Inflammatory macrophage treated with lipopolysaccharide for 1 hour (primary cell): ENCODE measurements around the gene CFAP58.
A peak's percentile ranks its signal among the peaks of the same experiment; 100 is the strongest.
"Not testable (repeated sequence)": the region's sequence is repeated elsewhere in the genome, so short reads cannot be mapped to it uniquely, and the experiment has no call there.

Source experiments
- DNase-seq, 2 donors: peaks; one replicate each; pipeline ENCODE4 v3.0.0-alpha.2; 2020 to 2022

The CFAP58 gene

DNA sequence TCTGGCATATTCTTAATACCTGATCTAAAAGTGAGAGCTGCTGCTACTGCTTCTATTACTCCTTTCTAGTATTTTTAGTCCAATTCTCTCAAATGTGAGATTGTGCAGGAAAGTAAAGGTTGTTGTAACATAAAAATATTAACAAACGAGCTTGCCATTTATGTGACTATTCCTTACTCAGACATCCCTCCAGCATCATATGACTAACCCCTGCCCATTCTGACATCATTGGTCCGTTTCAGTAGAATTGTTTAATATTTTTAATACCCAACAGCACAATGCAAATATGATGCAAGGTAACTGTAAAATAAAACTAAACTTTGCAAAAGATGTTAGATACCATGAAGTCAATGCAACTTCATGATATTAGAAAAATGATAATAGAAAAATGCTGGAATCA lies 83.6 kb downstream of the CFAP58 start:
- DNase-seq = no peak

DNA sequence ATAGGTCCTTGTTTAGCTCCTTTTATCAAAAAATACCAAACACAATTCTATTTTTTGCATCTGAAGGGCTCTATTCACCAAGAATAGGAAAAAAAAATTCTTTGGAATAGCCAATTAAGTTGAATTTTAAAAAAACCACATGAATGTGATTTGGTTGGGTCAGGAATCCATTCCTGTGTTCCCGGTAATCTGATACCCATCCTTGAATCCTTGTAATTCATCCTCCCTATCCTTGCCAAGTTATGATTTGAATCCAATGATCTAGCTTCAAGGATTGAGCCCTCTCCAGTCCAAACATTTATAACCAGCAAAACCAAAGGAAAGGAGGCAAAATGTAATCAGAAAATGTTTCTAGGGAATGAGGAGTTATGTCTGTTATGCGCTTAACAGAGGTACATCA lies 86.6 kb downstream of the CFAP58 start:
- no peak for DNase-seq

DNA sequence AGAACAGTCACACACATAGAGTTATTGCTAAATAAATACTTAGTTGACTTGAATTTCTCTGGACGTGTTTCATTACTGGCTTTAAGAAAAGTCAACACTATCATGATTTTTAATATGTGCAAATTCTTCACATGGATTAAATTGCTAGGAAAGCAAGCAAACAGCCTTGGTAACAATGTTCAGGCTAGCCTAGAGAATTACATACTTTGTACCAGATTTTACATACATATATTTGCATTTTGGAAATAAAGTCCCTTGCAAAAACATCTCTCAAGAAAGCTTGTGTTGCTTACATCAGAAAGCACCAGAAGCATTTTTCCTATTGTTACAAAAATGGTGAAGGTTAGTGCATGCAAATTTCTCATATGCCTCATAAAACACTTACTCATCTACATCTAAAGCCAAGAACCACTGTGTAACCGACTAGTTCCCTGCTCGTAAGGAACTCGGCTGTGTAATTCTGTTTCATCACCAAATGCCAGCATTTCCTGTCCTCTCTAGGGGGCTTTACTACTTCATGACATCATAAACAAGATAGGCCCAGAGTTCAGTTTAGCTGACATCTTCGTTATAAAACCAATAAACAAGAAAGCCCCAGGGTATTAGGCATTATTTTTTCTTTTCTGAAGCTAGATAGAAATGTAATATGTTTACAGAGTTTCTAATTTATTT lies 87.8 kb downstream of the CFAP58 start:
- DNase-seq = peak; percentile 55 to 62

DNA sequence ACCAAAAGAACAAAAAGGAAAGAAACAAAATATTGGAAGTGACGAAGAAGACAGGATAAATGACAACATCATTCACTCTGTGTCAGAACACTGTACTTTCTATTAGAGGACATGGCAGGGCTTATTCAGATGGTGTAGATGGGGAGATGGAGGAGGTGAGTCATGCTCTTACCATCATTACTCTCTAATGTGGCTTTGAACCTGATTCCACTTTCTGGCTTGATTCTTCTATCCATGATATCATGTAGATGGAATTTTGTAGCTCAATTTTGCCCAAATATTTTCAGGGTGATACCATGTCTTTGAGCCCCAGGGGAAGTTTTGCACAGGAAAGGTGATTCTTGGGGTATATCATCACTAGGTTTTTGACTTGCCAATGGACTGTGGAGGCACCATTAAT lies 91.7 kb downstream of the CFAP58 start:
- no peak for DNase-seq

DNA sequence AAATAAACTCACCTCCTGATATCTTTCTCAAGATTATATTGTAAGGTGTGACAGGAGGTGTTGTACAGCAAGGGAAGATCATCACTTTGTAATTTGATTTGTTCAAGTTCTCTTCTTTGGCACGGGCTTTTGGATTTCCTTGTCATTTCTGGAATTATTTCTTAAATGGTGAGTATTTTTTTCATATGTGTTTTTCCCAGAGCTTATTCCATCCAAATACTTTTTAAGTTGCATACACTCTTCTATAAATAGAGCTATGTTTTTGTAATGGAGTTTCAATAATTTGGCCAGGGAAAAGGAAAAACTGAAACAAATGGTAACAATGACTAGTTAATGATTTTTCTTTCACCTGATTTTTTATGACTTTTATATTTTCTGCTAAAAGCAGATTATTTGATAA lies 92.5 kb downstream of the CFAP58 start:
- DNase-seq = no peak

DNA sequence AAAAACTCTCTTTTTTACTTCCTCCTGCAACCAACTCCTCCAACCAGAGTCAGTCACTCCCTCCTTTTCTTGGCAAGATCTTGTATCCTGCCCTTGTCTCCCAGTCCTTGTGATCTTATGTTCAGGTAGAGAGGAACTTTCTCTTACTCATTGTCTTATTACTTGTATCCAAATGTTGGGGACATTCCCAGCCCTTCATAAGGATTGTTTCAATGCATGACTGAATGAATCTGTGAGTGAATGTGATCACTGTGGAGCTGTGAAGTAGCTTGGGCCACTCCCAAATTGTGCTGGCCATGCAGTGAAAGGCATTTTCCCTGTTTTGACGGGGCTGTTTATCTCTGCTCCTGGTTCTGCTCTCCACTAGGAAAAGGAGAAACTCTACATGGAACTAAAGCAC lies 93.7 kb downstream of the CFAP58 start:
- no peak for DNase-seq

DNA sequence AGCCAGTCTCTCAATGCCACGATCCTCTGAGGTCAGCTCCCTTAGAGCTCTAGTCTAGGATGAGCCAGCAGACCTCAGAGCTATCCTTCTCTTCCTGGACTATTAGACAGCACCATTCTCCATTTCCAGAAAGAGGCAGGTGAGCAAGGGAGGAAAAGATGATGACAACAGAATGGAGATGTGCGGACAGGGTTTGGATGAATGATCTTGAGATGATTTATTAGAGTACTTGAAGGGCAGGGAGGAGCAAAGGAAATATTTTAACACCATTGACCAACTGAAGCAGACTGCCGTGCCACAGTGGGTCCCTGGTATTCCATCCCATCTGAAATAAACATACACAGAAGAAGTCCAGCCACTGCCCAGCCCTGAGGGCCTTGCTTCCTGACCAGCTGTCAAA lies 94.3 kb downstream of the CFAP58 start:
- no peak for DNase-seq

DNA sequence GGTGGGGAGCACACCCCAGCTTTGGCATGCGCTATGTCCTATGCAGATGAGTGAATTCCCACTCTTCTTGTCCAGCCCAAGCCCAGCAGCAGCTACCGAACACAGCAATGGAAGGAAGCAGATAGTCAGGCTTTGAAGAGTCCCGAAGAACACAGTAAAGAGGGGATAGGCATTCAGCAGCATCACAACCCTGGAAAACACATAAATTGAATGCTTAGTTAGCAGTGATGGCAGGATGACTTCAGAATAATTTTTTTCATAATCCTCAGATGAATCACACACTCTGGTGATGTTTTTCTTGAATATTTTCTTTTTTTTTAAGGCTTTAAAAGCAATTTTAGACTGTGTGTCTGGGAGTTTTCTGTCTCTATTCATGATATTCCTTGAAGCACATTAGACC lies 95.8 kb downstream of the CFAP58 start:
- DNase-seq = no peak

DNA sequence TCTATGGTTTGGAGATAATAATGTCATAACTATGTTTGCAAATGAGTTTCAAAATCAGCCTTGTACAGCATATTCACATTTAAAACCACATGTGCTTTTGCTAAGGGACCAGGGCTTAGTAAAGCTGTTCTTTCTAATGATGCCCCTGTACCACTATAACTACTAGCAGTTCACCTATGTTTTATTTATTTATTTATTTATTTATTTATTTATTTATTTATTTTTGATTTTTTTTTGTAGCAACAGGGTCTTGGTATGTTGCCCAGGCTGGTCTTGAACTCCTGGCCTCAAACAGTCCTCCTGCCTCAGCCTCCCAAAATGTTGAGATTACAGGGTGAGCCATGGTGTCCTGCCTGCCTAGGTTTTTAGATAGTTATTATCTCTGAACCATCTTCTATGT lies 96.9 kb downstream of the CFAP58 start:
- DNase-seq = no peak

DNA sequence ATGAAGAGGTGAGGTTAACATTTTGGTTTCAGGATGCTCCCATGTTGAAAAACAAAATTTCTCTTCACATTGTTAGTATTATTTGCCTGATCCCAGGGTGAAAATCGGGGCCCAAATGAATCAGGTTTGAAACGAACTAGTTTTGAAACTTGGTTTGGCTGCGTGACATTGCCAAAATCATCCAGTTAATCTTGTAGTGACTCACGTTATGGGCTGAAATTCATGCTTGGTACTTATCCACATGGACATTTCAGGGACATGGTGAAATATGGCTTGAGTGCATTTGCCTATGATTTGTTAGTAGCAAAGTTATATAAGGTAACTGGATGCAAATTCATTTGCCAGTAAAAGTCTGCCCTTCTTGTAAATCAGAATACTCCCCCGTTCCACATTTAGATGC lies 97.3 kb downstream of the CFAP58 start:
- no peak for DNase-seq

DNA sequence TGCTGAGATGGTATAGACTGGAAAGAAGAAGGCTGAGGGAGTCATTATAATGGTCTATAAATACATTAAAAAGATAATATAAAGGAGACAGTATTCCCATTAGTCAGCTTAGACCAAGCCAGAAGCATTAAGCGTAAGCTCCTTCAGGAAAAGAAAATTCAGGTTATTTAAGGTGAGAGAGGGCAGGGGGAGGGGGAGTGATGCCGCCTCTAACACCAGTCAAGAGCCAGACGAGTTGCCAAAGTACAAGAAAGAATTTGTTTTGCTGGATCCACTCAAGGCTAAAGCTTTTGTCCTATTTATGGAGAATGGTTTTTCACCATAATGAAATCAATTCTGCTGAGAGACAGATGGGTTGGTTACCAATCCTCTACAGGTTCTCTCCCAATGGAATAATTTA lies 99.3 kb downstream of the CFAP58 start:
- DNase-seq = no peak

DNA sequence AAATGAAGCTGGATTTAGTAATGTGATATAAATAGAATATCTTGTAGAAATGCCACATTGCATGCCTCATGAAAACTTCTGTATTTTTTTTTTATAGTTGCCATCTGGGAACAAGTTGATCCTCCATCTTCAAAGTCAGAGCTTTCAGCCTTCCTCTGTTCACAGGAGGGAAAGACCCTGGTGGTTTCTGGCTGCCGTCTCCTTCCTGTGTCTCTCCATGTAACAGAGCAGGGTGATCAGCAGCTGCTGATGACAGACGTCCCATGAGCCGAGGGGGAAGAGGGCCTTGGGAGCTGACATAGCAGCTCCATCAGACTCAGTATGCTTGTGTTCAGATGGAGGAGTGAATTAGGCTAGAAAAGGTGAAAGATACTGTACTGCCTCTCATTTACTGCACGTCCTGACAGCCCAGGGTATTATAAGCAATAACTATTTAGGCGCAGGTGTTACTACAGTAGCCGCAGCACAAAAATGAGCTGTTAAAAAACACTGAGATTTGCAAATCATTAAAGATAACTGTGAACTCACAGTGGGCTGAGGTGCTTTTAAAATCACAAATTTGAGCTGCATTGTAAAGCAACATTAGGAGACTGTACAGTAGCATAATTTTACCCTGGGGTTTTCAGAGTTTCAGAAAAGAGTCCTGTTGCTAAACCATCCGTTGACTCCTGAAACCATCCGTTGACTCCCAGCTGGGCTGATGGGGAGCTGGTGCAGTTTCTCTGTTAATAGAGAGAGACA lies 103.3 kb downstream of the CFAP58 start:
- DNase-seq = peak in 1 of 2 donors; percentile 22

DNA sequence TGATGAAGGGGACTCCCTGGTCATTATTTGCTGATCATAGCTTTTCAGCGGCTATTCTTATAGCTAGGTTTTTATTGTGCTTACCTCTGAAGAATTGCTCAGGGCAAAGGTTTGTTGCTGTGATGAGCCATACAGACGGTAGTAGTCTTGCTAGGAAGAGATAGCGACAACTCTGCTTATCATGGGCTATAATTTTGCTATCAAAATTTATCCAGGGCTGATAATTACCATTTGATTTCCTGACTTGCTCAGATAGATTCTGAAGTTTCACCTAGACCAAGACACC lies 103.9 kb downstream of the CFAP58 start:
- no peak for DNase-seq

DNA sequence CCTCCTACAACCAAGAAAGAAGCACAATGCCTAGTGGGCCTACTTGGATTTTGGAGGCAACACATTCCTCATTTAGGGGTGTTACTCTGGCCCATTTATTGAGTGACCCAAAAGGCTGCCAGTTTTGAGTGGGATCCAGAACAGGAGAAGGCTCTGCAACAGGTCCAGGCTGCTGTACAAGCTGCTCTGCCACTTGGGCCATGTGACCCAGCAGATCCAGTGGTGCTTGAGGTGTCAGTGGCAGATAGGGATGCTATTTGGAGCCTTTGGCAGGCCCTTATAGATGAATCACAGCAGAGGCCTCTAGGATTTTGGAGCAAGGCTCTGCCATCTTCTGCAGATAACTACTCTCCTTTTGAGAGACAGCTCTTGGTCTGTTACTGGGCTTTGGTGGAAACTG lies 111.9 kb downstream of the CFAP58 start:
- not testable (repeated sequence) for DNase-seq

DNA sequence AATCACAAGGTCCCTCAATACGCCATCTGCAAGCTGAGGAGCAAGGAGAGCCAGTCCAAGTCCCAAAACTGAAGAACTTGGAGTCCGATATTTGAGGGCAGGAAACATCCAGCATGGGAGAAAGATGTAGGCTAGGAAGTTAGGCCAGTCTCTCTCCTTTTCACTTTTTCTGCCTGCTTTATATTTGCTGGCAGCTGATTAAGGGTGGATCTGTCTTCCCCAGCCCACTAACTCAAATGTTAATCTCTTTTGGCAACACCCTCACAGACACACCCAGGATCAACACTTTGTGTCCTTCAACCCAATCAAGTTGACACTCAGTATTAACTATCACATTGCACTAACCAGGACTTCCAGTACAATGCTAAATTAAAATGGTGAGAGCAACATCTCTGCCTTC lies 115.2 kb downstream of the CFAP58 start:
- DNase-seq = not testable (repeated sequence)

DNA sequence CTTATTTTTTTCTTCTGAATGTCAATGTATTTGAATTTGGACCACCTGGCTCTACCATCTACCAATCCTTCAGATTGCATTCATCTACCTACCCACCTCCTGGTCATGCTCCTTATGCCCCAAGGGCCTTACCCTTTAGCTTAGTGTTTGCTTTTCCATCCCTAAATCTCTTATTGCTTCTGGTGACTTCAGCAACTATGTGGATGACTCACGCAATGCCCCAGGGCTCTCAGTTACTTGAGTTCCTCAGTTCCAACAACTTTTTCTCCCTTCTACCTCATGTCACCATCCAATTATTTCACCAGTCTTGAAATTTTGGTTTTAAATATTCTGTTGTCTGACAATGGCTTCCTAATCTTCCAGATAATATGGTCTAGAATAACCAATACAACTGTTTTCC lies 118.9 kb downstream of the CFAP58 start:
- no peak for DNase-seq

DNA sequence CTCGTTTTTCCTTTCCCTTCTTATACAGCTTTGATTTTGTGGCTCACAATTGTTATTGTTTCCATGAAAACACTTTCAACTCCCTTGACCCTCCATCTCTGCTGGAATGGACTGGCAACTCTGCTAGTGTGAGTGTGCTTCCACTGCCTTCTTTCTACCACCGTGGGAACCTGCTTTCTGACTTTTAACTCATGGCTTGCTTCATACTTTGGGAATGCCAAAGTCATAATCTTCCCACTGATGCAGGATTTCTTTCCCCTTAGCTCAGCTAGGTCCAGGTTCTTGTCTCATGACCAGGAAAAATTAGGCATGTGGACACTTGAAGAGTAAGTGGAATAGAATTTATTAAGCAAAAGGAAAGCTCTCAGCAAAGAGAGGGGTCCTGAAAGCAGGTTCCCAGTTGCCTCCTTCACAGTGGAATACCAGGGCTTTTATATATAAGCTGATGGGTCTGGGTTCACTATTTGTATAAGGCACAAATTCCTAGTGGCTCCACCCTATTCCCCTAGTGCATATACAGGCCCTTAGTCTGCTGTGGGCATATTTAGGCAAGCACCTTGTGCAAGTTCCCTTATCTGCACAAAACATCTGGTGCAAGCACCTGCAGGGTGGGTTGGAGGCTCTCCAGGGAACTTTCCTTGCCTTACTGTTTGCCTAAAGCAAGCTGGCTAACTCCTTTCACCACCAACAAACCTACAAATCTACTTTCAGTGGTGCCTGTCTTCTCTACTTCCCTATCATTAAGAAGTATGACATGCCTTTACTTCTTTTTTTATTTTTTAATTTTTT lies 119.5 kb downstream of the CFAP58 start:
- DNase-seq = no peak

DNA sequence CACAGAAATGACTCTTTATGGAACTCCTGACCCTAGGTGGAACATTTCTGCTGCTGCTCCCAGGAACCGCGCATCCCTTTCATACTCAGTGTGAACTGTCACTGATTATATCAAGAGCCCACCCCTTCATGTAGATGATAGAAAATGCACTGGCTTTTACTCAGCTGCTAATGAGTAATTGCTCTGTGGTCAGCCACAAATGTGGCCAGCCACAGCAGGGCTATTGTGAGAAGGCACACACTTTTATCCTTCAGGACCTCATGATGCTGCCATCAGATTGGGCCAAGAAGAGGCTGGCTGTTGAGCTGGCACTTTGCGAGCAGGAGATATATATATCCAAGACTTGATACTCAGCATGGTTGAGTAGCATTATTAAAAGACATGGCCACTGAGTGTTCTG lies 124.7 kb downstream of the CFAP58 start:
- no peak for DNase-seq

DNA sequence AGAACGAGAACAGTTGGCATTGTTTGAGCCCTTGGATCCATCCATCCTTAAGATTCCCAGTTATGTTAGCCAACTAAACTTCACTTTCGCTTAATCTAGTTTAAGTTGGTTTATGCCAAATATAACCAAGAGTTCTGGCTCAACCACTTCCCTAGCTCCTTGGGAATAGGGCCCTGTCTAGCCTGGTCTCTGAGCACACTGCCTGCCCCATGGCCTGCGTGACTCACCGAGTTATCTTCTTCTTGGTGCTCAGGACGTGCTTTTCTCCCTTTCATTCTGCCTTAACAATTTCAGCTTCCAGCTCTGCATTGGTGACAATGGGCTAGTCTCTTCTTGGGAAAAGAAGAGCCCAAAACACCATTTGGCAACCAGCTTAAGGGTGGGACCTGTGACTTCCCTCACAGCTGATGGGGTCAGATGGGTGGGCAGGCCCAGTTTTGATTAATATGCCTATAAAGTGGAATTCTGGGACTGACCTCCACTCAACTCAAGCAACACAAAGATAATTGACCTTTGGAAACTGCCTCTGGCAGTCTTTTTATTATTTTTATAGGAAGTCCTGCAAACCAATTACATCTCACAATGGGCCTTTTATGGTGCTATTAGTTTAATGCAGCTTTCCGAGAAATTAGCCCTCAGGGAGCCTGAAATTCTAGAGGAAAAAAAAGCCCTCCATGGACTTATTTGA lies 126.4 kb downstream of the CFAP58 start:
- no peak for DNase-seq

DNA sequence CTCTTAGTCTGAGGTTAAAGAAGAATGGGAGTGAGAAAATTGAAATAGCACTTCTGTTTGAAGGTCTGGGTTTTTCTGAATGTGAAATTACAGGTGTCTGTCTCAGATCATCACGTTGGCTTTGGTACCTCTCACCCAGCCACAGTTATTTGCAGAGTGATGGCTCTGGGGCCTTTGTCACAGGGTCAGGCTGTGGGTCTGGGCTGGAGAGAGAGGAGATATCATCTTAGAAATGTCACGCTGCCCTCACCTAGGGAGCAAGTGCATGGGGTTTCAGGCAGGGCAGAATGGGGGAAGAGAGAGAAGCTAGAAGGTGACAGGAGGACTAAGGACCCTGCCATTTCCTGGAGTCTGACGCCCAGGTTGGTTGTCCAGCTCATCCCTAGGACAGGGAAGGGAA lies 127.2 kb downstream of the CFAP58 start:
- no peak for DNase-seq

DNA sequence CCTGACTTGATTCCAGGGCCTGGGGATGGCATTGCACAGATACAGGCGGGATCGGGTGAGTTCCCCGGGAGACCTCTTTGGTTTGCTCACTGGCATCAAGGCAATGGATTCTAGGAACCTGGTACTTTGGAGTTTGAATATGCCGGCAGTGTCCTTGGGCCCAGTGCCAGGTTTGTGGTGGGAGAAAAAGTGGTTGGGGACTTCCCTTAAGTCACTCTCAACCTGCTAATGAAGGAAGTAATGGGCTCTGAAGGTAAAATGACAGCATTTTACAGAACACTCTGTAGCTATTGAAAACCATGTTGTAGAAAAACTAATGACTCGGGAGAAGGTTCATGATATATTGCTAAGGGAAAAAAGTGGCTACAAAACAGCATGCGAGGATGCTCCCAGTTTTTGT lies 129.9 kb downstream of the CFAP58 start:
- no peak for DNase-seq

DNA sequence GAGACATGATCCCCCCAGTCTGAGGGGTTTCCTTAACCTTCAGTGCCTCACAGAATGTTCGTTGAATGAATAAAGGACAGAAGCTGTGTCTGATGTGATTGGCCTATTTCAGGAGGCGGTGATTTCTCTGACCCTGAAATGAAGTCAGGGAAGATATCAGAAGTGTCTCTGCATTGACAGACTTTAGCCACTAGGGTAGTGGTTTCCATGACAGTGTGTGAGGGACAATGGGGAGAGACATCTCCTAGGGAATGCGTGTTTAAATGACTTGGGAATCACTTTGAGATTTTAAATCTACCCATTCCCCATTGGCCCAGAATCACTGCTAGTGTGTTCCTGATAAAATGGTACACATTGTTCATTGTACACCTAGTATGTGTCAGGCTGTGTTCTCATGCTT lies 132.0 kb downstream of the CFAP58 start:
- DNase-seq = no peak

DNA sequence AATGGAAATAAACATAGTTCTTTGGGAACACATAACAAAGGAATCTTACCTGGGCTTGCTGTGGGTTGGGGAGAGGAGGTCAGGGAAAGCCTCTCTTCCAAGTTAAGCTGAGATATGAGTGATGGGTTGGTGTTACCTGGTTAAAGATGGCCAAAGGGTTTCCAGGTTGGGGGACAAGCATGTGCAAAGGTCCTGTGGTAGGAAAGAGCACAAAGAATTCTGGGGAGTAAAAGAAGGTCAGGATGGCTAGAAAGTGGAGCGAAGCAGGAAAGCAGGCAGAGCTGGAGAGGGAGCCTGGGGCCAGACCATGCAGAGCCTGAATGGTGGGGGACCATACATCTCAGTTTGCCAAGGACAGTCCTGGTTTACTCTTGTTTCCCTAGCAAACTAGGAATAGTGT lies 133.2 kb downstream of the CFAP58 start:
- no peak for DNase-seq
